Measurements from ENCODE around the gene CLK2. TPM values are rescaled to one million over a fixed set of nuclear protein-coding genes. Genes with fewer than 3 reads are reported as not detected.
"Not testable (repeated sequence)": the region's sequence is repeated elsewhere in the genome, so short reads cannot be mapped to it uniquely, and the experiment has no call there.

The CLK2 gene
- total RNA-seq, 1 experiment from 2014 or later: 26.0 TPM

- no peak for DNase-seq (ENCODE audit: low read depth)
Measured at GRCh38 chr1:155297384-155297783, 24.1 kb upstream of the CLK2 start.

- no peak for DNase-seq (ENCODE audit: low read depth)
Measured at GRCh38 chr1:155296661-155297060, 23.4 kb upstream of the CLK2 start.

- DNase-seq (ENCODE audit: low read depth): no peak
Measured at GRCh38 chr1:155295942-155296267, 22.6 kb upstream of the CLK2 start.

GRCh38 chr1:155295183-155295941 lies 22.1 kb upstream of the CLK2 start:
- DNase-seq (ENCODE audit: low read depth): no peak

GRCh38 chr1:155294520-155295182 lies 21.3 kb upstream of the CLK2 start:
- no peak for DNase-seq (ENCODE audit: low read depth)

GRCh38 chr1:155293086-155293749 lies 19.9 kb upstream of the CLK2 start:
- DNase-seq (ENCODE audit: low read depth): no peak

- DNase-seq (ENCODE audit: low read depth): not testable (repeated sequence)
Measured at GRCh38 chr1:155291006-155291405, 17.7 kb upstream of the CLK2 start.

- DNase-seq (ENCODE audit: low read depth): no peak
Measured at GRCh38 chr1:155287987-155288543, 14.8 kb upstream of the CLK2 start.

- no peak for DNase-seq (ENCODE audit: low read depth)
Measured at GRCh38 chr1:155286544-155286943, 13.2 kb upstream of the CLK2 start.

GRCh38 chr1:155285631-155286044 lies 12.3 kb upstream of the CLK2 start:
- DNase-seq (ENCODE audit: low read depth): no peak

GRCh38 chr1:155285063-155285462 lies 11.8 kb upstream of the CLK2 start:
- no peak for DNase-seq (ENCODE audit: low read depth)

GRCh38 chr1:155284476-155284875 lies 11.2 kb upstream of the CLK2 start:
- DNase-seq (ENCODE audit: low read depth): no peak

- DNase-seq (ENCODE audit: low read depth): no peak
Measured at GRCh38 chr1:155282488-155283091, 9.3 kb upstream of the CLK2 start.

- DNase-seq (ENCODE audit: low read depth): no peak
Measured at GRCh38 chr1:155279268-155279667, 6.0 kb upstream of the CLK2 start.

GRCh38 chr1:155278689-155279160 lies 5.4 kb upstream of the CLK2 start:
- DNase-seq (ENCODE audit: low read depth): no peak

GRCh38 chr1:155277902-155278688 lies 4.8 kb upstream of the CLK2 start:
- peak; percentile 37 for DNase-seq (ENCODE audit: low read depth)

- peak; percentile 91 for DNase-seq (ENCODE audit: low read depth)
Measured at GRCh38 chr1:155277070-155277901, 4.0 kb upstream of the CLK2 start, which contains the start of gene HCN3. Gene HCN3, plus strand, starts transcription at chr1:155277463. Its CDS starts 128 bp downstream, at chr1:155277591.

GRCh38 chr1:155272466-155273342 lies 600 bp downstream of the CLK2 start:
- DNase-seq (ENCODE audit: low read depth): peak; percentile 48

GRCh38 chr1:155269381-155269780 lies 3.9 kb downstream of the CLK2 start:
- DNase-seq (ENCODE audit: low read depth): no peak
